ENCODE data around the gene USP5.

USP5 gene

DNA sequence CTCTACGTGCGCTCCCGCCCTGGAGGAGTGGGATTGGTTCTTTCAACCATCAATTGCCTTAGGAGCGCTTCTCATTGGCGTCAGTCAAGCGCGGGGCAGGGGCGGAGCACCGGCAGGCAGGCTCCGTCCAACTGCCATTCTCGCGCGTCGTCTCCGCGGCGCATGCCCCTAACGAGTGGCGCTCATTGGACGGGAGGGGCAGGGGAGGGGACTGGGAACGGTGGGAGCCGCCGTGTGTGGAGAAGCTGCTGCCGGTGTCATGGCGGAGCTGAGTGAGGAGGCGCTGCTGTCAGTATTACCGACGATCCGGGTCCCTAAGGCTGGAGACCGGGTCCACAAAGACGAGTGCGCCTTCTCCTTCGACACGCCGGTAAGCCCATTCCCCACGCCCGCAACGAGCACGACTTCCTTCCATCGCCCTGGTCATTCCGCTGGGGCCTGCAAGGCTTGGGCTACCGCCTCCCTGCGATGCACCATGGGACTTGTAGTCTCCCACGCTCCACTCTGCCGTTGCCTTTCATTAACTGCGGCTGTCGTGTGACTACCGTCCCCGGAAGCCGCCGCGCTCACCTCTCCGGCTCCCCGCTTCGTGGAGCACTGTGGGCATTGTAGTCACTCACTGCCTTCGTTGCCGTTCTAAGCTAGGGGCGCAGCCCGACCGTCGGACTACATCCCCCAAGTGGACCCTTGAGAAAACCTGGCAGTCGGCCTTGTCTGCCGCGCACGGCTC is at the start of gene USP5:
USP5 (plus strand) TSS at position 230 of the 730 bp plus-strand sequence; CDS start at position 260, 30 bp downstream.
- POLR2A ChIA-PET (ENCODE audit: low non-redundant PET): interaction anchor here (0.5 to 2.6 kb wide), 8 partner anchors 12 to 156 kb away, joined by 3 to 13 read pairs (median 3); partner anchors contain the start of genes COPS7A, GNB3, MLF2 and TPI1
- peak within 1 kb of the TSS; percentile 85 for H3K27ac ChIP-seq
- DNase-seq (ENCODE audit: low spot score): peak; percentile 98
- CTCF ChIA-PET: interaction anchor here (0.6 to 1.6 kb wide), 4 partner anchors 15 to 27 kb away, joined by 3 to 7 read pairs (median 4); no protein-coding TSS in a partner anchor
- TF ChIP-seq CTCF (conservative IDR thresholded peaks at IDR 0.05; ENCODE audit: low read depth): no peak

DNA sequence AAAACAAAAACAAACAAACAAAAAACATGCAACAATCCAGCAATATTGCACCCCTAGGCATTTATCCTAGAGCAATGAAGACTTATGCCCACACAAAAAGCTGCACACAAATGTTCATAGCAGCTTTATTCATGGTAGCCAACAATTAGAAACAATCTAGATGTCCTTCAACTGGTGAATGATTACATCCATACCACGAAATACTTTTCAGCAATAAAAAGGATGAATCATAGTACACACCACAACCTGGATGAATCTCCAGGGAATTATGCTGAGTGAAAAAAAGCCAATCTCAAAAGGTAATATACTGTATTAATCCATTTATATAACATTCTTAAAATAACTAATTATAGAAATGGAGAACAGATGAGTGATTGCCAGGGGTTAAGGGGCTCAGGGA is 44.8 kb upstream of the USP5 start:
- CTCF ChIA-PET: interaction anchor here (0.6 kb wide), 1 partner anchor 18 kb away, joined by 3 read pairs; no protein-coding TSS in a partner anchor
- DNase-seq (ENCODE audit: low spot score): no peak

GRCh38 chr12:6809056-6809455 is 42.9 kb upstream of the USP5 start:
- TF ChIP-seq CTCF (conservative IDR thresholded peaks at IDR 0.05; ENCODE audit: low read depth): no peak
- no peak overlapping the region for H3K27ac ChIP-seq
- DNase-seq (ENCODE audit: low spot score): no peak
- POLR2A ChIA-PET (ENCODE audit: low non-redundant PET): no interaction called here
- CTCF ChIA-PET: no interaction called here

More for the DNA sequence above, 44.8 kb upstream of the USP5 start:
- TF ChIP-seq CTCF (conservative IDR thresholded peaks at IDR 0.05; ENCODE audit: low read depth): no peak
- POLR2A ChIA-PET (ENCODE audit: low non-redundant PET): no interaction called here
- no peak overlapping the region for H3K27ac ChIP-seq

DNA sequence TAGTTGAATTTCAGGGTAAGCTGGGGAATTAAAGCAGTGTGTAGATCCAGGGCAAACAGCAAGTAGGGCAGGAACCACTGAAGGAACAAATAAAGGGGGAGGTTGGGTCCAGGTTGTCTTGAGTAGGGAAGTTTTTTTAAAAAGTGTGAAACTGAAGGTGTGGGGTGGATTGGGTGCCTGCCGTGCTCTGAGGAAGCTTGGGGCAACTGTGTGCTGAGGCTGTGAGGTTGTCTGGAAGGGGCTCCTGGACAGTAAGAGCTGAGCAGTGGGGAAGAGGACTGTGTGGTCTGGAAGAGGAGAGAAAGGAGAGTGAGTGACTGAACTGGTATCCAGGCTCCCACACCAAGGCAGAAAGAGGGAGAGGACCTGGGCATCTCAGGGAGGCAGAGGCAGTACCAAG is 41.2 kb upstream of the USP5 start:
- no peak overlapping the region for H3K27ac ChIP-seq
- no peak for TF ChIP-seq CTCF (conservative IDR thresholded peaks at IDR 0.05; ENCODE audit: low read depth)
- CTCF ChIA-PET: interaction anchor here (0.6 kb wide), 2 partner anchors 18 to 176 kb away, joined by 3 read pairs; no protein-coding TSS in a partner anchor
- DNase-seq (ENCODE audit: low spot score): no peak
- POLR2A ChIA-PET (ENCODE audit: low non-redundant PET): no interaction called here

DNA sequence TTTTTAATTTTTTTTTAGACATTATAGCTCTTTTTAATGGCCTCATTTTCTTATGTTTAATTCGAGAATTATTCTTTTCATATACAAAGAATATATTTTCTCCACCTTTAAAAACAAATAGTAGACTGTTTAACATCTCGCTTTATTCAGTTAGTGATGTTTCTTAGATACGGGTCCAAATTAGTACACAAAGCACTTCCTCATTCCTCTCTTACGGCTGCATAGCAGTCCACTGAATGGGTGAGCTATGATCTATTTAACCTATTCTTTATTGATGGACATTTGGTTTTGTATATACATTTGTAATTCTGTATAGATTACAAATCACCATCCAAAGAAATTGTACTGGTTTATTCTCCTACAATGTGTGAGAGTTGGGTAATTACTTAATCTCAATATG is 38.6 kb upstream of the USP5 start:
- H3K27ac ChIP-seq: no peak overlapping the region
- TF ChIP-seq CTCF (conservative IDR thresholded peaks at IDR 0.05; ENCODE audit: low read depth): no peak
- ChIA-PET CTCF (interaction anchor here (0.5 to 0.7 kb wide), 4 partner anchors 10 to 542 kb away, joined by 3 to 4 read pairs (median 3); no protein-coding TSS in a partner anchor), POLR2A (ENCODE audit: low non-redundant PET) (interaction anchor here (0.6 kb wide), 1 partner anchor 41 kb away, joined by 3 read pairs; no protein-coding TSS in a partner anchor)
- no peak for DNase-seq (ENCODE audit: low spot score)

- ChIA-PET POLR2A (ENCODE audit: low non-redundant PET) (no interaction called here), CTCF (interaction anchor here (0.6 kb wide), 1 partner anchor 16 kb away, joined by 3 read pairs; no protein-coding TSS in a partner anchor)
- DNase-seq (ENCODE audit: low spot score): no peak
- TF ChIP-seq CTCF (conservative IDR thresholded peaks at IDR 0.05; ENCODE audit: low read depth): no peak
- no peak overlapping the region for H3K27ac ChIP-seq
Observed at GRCh38 chr12:6816598-6816997, 35.4 kb upstream of the USP5 start.
